ENCODE measurements around the gene MRPL33. TPM values are rescaled to one million over a fixed set of nuclear protein-coding genes. Genes with fewer than 3 reads are reported as not detected.

Gene MRPL33
- polyA plus RNA-seq, 1 of the 3 experiments (the other 2 are of a cell fraction), result 132 TPM

- TF ChIP-seq NFIC (IDR thresholded peaks at IDR 0.05; ENCODE audit: borderline replicate concordance) (no peak), RCOR1 (IDR thresholded peaks at IDR 0.05; ENCODE audit: low read length) (0 out of 2 replicates have a peak, but pooled peaks have one; percentile 20), GABPA (IDR thresholded peaks at IDR 0.05; ENCODE audit: low read depth) (no peak), SMC3 (IDR thresholded peaks at IDR 0.05; ENCODE audit: low read depth, low read length) (peak; percentile 98), RAD21 (IDR thresholded peaks at IDR 0.05; ENCODE audit: low read length) (peak; percentile 100), TCF12 (IDR thresholded peaks at IDR 0.05) (peak; percentile 45; the same call in 1 of the 2 replicates), REST (IDR thresholded peaks at IDR 0.05; ENCODE audit: low read depth, low read length) (no peak), RXRA (IDR thresholded peaks at IDR 0.05; ENCODE audit: borderline replicate concordance, low read depth) (no peak)
These were observed 17.4 kb upstream of the MRPL33 start (continued) for GRCh38 chr2:27754138-27754588.

GRCh38 chr2:27754831-27755230 lies 16.7 kb upstream of the MRPL33 start:
- no peaks in the 10 kb centered on the region for H4K20me1 ChIP-seq (ENCODE audit: insufficient read depth)
- TF ChIP-seq RFX5 (IDR thresholded peaks at IDR 0.05; ENCODE audit: low read length) (no peak), USF1 (IDR thresholded peaks at IDR 0.05; ENCODE audit: borderline replicate concordance, low read depth) (no peak), MXI1 (IDR thresholded peaks at IDR 0.05; ENCODE audit: low read depth, low read length) (no peak), RAD21 (IDR thresholded peaks at IDR 0.05; ENCODE audit: low read length) (no peak), ZBTB33 (IDR thresholded peaks at IDR 0.05; ENCODE audit: borderline replicate concordance, low read depth) (no peak), IRF3 (IDR thresholded peaks at IDR 0.05; ENCODE audit: low read depth, low read length) (no peak)
- no peaks in the 10 kb centered on the region for H3K27me3 ChIP-seq (ENCODE audit: insufficient read depth)
- no peaks in the 10 kb centered on the region for H3K36me3 ChIP-seq (replicated peaks in 1 of 2; ENCODE audit: control insufficient read depth in 1 of 2, insufficient read depth in 2 of 2, low read length in 1 of 2)
- H3K27ac ChIP-seq (ENCODE audit: low read depth in 2 of 2, low read length in 1 of 2), result no peak overlapping the region
- no peaks in the 10 kb centered on the region for H3K9me2 ChIP-seq
- CTCF ChIA-PET, result interaction anchor here (0.8 to 4.5 kb wide), 55 partner anchors 9 to 839 kb away, joined by 3 to 53 read pairs (median 4); partner anchors contain the start of genes FOSL2 and MRPL33
- no peak overlapping the region for H3K4me2 ChIP-seq
- DNase-seq, result no peak
- no peak overlapping the region for H3K4me3 ChIP-seq (ENCODE audit: low read depth in 2 of 2, low read length in 1 of 2)
- H3K9ac ChIP-seq, result no peak overlapping the region
- WGBS (ENCODE audit: low lambda C conversion rate), result 88% methylated on average over 5 of the region's 5 CpGs
- POLR2A ChIA-PET, result no interaction called here
- H3K9me3 ChIP-seq, result no peaks in the 10 kb centered on the region
- H2AFZ ChIP-seq (ENCODE audit: low read depth), result no peak overlapping the region
- no peaks in the 10 kb centered on the region for H3F3A ChIP-seq (replicated peaks; ENCODE audit: insufficient read depth)
- no peaks in the 10 kb centered on the region for H3K4me1 ChIP-seq (ENCODE audit: control insufficient read depth in 1 of 2, insufficient read depth in 2 of 2, low read depth in 1 of 2, low read length in 1 of 2)
- H3K79me2 ChIP-seq (ENCODE audit: insufficient read depth), result no peaks in the 10 kb centered on the region

All from SK-N-SH (cell line).